Activated gamma-delta T cell (primary cell): ENCODE measurements around the gene FGD5.

Experiments
- DNase-seq: peaks from one replicate; lab custom pipeline; 2025; lab: John Stamatoyannopoulos, UW

Gene FGD5

GRCh38 chr3:14906355-14906971 lies 87.7 kb downstream of the FGD5 start:
- no peak for DNase-seq

- no peak for DNase-seq
Observed at GRCh38 chr3:14907043-14907966, 88.5 kb downstream of the FGD5 start.

- DNase-seq, result no peak
Observed at GRCh38 chr3:14909250-14909649, 90.5 kb downstream of the FGD5 start.

- DNase-seq, result no peak
Observed at GRCh38 chr3:14911651-14912050, 92.9 kb downstream of the FGD5 start.

GRCh38 chr3:14913071-14913925 lies 94.5 kb downstream of the FGD5 start:
- DNase-seq, result no peak

- no peak for DNase-seq
Observed at GRCh38 chr3:14913926-14914778, 95.4 kb downstream of the FGD5 start.

- DNase-seq, result no peak
Observed at GRCh38 chr3:14914779-14915117, 96.0 kb downstream of the FGD5 start.

- no peak for DNase-seq
Observed at GRCh38 chr3:14915636-14916222, 97.0 kb downstream of the FGD5 start.

- no peak for DNase-seq
Observed at GRCh38 chr3:14918356-14918860, 99.6 kb downstream of the FGD5 start.

- DNase-seq, result no peak
Observed at GRCh38 chr3:14920536-14920935, 101.8 kb downstream of the FGD5 start.

GRCh38 chr3:14921034-14921616 lies 102.4 kb downstream of the FGD5 start:
- DNase-seq, result peak; percentile 27

GRCh38 chr3:14921811-14922705 lies 103.3 kb downstream of the FGD5 start:
- no peak for DNase-seq

GRCh38 chr3:14922863-14923262 lies 104.1 kb downstream of the FGD5 start:
- no peak for DNase-seq

- DNase-seq, result no peak
Observed at GRCh38 chr3:14923476-14923875, 104.7 kb downstream of the FGD5 start.

GRCh38 chr3:14925729-14926591 lies 107.2 kb downstream of the FGD5 start:
- DNase-seq, result no peak

- DNase-seq, result no peak
Observed at GRCh38 chr3:14926592-14926991, 107.8 kb downstream of the FGD5 start.

- DNase-seq, result no peak
Observed at GRCh38 chr3:14927308-14927707, 108.5 kb downstream of the FGD5 start.

GRCh38 chr3:14929310-14930074 lies 110.7 kb downstream of the FGD5 start:
- no peak for DNase-seq
